ENCODE data around the gene ABLIM1.

DNA sequence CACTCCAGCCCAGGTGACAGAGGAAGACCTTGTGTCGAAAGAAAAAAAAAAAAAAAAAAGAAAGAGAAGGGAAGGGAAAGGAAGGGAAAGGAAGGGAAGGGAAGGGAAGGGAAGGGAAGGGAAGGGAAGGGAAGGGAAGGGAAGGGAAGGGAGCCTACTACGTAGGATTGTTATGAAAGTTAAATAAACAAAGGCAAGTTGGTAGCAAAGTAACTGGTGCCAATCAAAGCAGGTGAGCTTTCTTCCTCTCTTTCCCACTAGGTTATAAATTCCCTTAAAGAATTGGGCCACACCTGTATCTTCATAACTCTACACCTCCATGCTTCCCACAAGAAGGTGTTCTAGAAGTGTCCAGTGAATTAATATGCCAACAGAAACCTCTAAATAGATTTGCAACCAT lies 157.4 kb downstream of the ABLIM1 start:
- TF ChIP-seq, protein P1, sequence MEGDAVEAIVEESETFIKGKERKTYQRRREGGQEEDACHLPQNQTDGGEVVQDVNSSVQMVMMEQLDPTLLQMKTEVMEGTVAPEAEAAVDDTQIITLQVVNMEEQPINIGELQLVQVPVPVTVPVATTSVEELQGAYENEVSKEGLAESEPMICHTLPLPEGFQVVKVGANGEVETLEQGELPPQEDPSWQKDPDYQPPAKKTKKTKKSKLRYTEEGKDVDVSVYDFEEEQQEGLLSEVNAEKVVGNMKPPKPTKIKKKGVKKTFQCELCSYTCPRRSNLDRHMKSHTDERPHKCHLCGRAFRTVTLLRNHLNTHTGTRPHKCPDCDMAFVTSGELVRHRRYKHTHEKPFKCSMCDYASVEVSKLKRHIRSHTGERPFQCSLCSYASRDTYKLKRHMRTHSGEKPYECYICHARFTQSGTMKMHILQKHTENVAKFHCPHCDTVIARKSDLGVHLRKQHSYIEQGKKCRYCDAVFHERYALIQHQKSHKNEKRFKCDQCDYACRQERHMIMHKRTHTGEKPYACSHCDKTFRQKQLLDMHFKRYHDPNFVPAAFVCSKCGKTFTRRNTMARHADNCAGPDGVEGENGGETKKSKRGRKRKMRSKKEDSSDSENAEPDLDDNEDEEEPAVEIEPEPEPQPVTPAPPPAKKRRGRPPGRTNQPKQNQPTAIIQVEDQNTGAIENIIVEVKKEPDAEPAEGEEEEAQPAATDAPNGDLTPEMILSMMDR (IDR thresholded peaks at IDR 0.05), result no peak
- TF ChIP-seq POLR2A (IDR thresholded peaks at IDR 0.05) (no peak), POLR2AphosphoS5 (IDR thresholded peaks at IDR 0.05) (no peak)
